ENCODE results near the gene SPATA25.
"Not testable (repeated sequence)": the region's sequence is repeated elsewhere in the genome, so short reads cannot be mapped to it uniquely, and the experiment has no call there.

The SPATA25 gene

GRCh38 chr20:45892049-45892825 lies 4.8 kb upstream of the SPATA25 start:
- DNase-seq = no peak

DNA sequence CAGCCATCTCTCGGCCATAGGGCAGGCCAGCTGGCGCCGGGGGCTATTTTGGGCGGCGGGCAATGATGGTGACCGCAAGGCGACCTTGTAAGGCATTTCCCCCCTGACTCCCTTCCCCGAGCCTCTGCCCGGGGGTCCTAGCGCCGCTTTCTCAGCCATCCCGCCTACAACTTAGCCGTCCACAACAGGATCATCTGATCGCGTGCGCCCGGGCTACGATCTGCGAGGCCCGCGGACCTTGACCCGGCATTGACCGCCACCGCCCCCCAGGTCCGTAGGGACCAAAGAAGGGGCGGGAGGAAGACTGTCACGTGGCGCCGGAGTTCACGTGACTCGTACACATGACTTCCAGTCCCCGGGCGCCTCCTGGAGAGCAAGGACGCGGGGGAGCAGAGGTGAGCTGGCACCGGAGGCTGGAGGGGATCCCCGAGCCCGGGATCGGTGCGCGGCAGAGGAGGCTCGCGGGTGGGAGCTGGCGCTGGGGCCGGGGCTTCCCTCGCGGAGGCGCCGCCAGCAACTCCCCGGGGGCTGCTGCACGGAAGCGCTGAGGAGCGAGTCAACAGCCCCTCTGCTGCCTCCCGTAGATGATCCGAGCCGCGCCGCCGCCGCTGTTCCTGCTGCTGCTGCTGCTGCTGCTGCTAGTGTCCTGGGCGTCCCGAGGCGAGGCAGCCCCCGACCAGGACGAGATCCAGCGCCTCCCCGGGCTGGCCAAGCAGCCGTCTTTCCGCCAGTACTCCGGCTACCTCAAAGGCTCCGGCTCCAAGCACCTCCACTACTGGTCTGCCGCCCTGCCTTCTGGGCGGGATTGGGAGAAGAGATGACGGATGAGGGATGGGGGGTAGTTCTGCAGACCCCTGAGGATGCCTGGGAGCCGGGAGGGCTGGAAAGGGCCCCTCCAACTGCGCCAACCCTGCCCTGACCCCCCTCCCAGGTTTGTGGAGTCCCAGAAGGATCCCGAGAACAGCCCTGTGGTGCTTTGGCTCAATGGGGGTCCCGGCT lies 3.9 kb upstream of the SPATA25 start, which contains the start of the genes CTSA and NEURL2:
CTSA (plus strand) TSS at position 351 of the 999 bp plus-strand sequence; CDS start at position 585, 234 bp downstream.
NEURL2 (minus strand) TSS at position 224 of the 999 bp plus-strand sequence; CDS start at position 7, 217 bp downstream.
- DNase-seq = peak; percentile 31

- DNase-seq = no peak
These were observed 2.9 kb upstream of the SPATA25 start for GRCh38 chr20:45890077-45890984.

DNA sequence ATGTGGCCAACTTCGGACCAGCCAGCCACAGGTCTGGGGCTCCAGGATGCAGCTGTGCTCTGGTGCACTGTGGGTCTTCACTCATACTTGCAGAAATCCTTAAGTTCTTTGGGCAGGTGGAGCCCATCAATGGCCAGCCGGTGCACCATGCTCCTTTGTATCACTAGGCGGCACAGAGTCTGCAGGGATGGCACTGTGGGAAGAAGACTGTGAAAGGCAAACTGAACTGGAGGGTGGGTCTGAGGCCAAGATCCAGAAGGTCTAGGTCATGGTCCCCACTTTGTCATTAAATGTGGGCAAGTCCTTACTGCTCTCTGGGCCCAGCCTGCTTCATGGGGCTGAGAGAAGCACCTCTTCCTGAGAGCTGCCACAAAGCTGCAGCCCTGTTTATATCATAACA lies 1.3 kb upstream of the SPATA25 start:
- DNase-seq = no peak

DNA sequence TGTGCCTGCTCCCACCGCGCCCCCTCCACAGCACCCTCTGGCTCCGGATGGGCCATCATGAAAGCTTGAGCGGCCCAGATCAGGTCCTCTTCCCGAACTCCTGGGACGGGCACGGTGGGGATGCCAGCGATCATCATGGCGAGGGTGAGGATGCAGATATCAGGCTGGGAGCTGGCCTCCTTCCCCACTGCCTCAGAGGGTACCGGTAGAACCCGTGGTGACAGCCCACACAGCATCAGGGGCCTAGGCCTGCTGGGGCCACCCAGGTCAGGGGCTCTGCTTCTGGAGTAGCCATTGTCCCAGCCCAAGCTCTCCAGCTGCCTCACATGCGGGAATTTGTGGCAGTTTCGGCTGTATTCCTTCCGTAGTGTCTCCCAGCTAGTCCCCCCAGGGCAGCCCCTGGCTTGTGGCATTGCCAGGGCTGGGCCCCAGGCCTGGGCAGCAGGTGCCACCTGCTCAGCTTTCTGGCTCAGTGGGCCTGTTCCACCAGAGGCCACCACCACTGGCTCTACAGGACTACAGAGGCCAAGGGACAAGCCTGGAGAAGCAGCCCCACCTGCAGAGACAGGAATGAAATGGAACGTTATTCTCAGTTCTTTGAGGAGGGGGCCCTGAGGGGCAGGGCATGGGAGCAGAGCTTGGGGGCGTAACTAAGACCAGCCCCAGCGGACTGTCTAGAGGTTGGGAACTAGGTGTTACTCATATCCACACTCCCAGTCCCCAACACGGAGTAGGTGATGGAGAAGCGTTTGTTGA lies 654 bp downstream of the SPATA25 start:
- DNase-seq = no peak

DNA sequence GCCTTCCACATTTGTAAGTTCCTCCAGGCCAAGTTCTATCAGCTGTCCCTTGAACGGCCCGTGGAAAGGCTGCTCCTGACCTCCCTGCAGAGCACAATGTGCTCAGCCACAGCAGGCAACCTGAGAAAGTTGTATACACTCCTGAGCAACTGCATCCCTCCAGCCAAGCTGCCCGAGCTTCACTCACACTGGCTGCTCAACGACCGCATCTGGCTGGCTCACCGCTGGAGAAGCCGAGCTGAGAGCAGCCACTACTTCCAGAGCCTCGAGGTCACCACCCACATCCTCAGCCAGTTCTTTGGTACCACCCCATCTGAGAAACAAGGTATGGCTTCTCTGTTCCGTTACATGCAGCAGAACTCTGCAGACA lies 4.3 kb downstream of the SPATA25 start:
- DNase-seq = no peak

DNA sequence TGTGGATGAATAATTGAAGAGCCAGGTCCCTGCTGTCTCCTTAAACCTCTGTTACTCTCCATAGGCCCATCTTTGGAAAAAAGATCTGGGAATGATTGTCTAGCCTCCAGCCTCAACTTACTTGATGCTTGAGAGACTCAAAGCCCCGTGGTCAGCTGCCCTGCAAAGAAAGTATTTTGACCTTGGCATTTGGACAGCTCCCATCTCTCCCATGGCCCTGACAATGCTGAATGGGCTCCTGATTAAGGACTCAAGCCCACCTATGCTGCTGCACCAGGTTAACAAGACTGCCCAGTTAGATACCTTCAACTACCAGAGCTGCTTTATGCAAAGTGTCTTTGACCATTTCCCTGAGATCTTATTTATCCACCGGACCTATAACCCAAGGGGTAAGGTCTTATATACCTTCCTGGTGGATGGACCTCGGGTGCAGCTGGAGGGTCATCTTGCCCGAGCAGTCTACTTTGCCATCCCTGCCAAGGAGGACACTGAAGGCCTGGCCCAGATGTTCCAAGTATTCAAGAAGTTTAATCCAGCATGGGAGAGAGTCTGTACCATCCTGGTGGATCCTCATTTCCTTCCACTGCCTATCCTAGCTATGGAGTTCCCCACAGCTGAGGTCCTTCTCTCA lies 4.8 kb downstream of the SPATA25 start:
- no peak for DNase-seq

DNA sequence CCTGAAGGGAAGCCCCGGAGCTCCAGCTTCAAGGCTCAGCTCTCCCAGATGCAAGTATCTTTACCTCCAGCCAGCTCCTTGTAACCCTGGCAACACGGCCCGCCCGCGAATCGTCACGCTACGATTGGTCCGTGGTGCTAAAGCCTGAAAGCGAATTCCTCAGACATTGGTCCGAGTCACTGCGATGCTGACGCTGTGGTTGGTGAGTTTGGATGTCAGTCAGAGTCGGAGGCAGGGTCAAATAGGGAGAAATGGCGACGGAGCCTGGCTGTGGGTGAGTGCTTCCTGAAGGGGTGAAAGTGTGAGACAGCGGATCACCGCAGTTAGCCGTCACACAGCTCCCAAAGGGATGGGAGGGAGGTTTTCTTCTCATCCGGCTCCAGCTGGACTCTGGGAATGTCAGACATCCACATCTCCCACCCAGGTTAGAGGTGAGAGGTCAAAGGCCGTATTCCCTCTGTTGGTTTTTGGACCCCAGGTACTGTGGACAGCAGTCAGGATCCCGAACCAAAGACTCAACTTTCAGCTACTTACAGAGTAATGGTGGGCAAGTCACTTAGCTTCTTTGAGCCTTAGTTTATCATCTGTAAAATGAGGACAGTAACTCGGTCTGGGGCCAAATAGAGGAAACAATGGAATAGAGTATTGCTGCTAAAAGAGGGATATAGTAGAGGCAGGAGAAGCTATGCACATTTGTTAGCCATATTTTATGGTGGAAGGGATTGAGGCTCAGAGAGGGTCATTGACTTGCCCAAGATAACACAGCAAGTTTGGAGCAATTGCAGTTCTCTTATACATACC lies 6.2 kb downstream of the SPATA25 start, which contains the start of gene ZSWIM1:
ZSWIM1 (plus strand) TSS at position 240 of the 801 bp plus-strand sequence. CDS start 1,366 bp downstream, outside the sequence.
- peak; percentile 96 for DNase-seq

DNA sequence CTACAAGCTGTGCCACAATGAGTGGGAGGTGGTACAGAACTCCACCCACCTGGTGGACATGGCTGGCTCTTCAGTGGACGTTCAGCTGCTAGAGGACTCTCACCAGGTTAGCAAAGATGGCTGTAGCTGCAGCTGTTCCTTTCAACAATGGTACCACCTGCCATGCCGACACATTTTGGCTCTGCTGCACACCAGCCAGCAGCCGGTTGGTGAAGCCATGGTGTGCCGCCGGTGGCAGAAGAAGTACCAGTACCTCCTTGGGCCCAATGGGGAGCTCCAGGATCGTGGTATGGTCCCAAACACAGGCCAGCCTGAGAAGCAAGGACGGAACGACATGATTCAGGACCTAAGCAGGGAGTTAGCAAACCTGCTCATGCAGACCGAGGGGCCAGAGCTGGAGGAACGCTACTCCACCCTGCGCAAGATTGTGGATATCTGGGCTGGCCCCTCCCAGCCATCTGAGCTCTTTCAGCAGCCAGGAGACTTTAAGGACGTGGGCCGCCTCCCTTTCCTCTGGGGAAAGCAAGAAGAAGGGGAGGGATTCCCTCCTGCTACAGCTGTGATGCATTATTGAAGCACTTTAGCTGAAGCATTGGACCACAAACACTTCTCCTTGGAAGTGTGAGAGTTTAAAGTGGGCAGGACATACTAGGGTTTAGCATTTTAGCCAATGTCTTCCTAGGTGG lies 9.2 kb downstream of the SPATA25 start:
- DNase-seq = no peak

DNA sequence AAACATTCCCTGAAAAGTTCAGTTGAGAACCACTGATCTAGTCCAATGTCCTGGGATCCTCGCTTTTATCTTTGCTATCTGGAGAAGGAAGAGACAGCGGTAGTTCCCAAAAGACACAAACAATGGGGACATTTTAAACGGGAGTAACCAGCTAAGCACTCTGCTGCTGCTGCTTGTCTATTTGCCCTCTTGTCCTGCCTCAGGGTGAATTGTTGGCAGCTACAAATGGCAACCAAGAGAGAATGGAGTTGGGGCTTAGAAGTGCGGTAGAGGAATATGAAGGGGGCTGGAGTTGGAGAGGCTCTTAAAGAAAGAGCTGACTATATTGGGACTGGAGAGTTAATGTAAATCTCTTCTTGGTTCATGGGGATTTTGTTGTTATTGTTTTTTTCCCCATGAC lies 12.8 kb downstream of the SPATA25 start:
- DNase-seq = no peak

GRCh38 chr20:45874104-45874481 lies 13.3 kb downstream of the SPATA25 start:
- not testable (repeated sequence) for DNase-seq

DNA sequence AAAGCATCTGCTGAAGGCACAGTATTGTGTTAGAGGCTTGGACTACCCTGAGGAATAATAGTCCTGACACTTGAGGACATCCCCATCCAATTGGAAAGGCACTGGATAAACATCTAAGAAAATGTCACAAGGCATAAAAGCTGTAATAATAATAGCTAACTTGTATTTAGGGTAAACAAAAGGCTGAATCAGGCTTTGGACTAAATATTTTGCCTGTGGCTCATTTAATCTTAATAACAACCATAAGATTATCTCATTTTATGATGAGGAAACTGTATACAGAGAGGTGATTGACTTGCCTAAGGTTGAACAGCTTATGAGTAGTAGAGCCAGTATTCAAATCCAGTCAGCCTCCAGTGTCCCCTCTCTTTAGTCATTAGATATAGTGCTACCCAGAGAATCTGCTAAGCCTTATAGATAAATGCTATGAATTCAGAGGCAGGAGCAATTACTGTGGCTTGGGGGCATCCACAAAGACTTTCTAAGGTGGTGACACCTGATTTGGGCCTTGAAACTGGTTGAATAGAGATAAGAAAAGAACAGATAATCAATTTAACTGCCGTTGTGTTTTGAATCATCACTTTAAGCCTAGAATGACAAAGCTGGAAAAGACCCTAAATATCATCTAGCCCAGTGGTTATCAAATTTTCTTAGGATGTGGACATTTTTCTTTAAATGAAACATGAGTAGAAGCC lies 13.9 kb downstream of the SPATA25 start:
- DNase-seq = no peak

- DNase-seq = no peak
These were observed 14.8 kb downstream of the SPATA25 start for GRCh38 chr20:45872626-45873025.

DNA sequence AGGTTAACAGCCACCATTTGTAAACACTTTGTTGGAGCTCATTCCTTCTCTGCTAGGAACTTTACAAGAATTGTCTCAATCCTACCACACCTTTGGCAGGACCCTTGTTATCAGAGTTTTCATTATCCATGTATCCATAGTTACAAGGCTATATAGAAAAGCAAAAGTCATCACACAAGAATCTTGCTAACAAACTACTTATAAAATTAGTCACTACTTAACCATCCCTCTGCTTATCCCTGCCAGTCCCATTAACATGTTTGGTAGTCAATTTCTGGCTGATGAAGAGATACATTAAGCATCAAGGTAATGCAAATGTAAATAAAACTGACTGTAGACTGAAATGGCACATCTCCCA lies 19.6 kb downstream of the SPATA25 start:
- DNase-seq = no peak

DNA sequence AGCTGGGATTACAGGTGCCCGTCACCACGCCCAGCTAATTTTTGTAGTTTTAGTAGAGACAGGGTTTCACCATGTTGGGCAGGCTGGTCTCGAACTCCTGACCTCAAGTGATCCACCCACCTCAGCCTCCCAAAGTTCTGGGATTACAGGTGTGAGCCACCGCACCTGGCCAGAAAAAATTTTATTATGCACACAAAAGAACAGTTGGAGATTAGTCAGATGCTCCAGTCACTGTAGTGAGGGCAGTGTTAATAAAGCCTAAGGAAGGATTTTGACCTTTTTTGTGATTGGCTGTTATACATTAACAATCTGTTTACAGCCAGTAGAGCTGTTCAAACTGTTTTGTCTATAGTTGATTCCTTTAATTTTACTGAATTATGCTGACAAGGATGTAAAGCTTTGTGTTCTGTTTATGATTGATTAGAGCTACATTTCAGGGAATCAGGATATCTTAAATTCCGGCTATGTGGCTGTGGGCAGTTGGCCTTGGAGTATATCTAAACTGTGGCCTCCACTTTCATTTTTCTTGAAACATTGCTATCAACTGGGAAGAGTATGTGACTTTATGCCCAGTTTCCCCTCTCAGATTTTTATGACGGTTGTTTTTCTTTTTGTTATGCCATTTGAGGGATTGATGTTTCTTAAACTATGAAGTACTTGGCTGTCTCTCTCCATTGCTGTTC lies 20.1 kb downstream of the SPATA25 start:
- no peak for DNase-seq

- DNase-seq = no peak
These were observed 21.0 kb downstream of the SPATA25 start for GRCh38 chr20:45866454-45866853.

- no peak for DNase-seq
These were observed 23.6 kb downstream of the SPATA25 start for GRCh38 chr20:45863543-45864470.

Data from NCI-H1048 (cell line).